IgD-negative memory B cell (primary cell): ENCODE data around the gene AIMP2. TPM values are rescaled to one million over a fixed set of nuclear protein-coding genes. Genes with fewer than 3 reads are reported as not detected.
A peak's percentile ranks its signal among the peaks of the same experiment; 100 is the strongest.

ENCODE experiments used
- H3K27ac Mint-ChIP-seq, 3 donors: one replicate each; pipeline ENCODE4 v1.8.0; 2020 to 2022; ENCODE audit warnings: mild to moderate bottlenecking in 3 of 3, mixed read lengths in 3 of 3, moderate library complexity in 1 of 3
- H3K27me3 Mint-ChIP-seq: one replicate; pipeline ENCODE4 v1.8.0; 2021; ENCODE audit warnings: mixed read lengths
- H3K36me3 Mint-ChIP-seq: one replicate; pipeline ENCODE4 v1.8.0; 2020; ENCODE audit warnings: mild to moderate bottlenecking, mixed read lengths
- H3K4me1 Mint-ChIP-seq, 3 donors: one replicate each; pipeline ENCODE4 v1.8.0; 2020 to 2022; ENCODE audit warnings: mixed read lengths in 3 of 3, mild to moderate bottlenecking in 1 of 3
- H3K4me3 Mint-ChIP-seq, 4 donors: one replicate each; pipeline ENCODE4 v1.8.0; 2020 to 2022; ENCODE audit warnings: mild to moderate bottlenecking in 4 of 4, mixed read lengths in 4 of 4, moderate library complexity in 3 of 4
- H3K9me3 Mint-ChIP-seq, 3 donors: one replicate each; pipeline ENCODE4 v1.8.0; 2020 to 2021; ENCODE audit warnings: mixed read lengths in 3 of 3, mild to moderate bottlenecking in 1 of 3
- polyA plus RNA-seq: library from polyadenylated mRNA; unstranded; fragments of 300-500 nt; fragmentation: Illumina TruSeq; gene quantifications from one replicate; pipeline ENCODE4 v1.2.3, GENCODE V29; 2021

The AIMP2 gene
- polyA plus RNA-seq, 1 donor from 2014 or later = 25.9 TPM

- H3K27me3 Mint-ChIP-seq = no peaks in the 10 kb centered on the region
- H3K27ac Mint-ChIP-seq = peak overlapping the region; percentile 18 to 92 (median 39)
- H3K4me3 Mint-ChIP-seq = peak overlapping the region in 3 of 4 donors; percentile 51 to 66 (median 63)
- no peaks in the 10 kb centered on the region for H3K36me3 Mint-ChIP-seq
- no peaks in the 10 kb centered on the region for H3K9me3 Mint-ChIP-seq
- peaks cover 6 to 24% (median 17%) of the 10 kb centered on the region in 3 donors for H3K4me1 Mint-ChIP-seq
Observed at GRCh38 chr7:6015917-6016652, 7.0 kb downstream of the AIMP2 start.

GRCh38 chr7:6016653-6016966, 7.5 kb downstream of the AIMP2 start:
- H3K9me3 Mint-ChIP-seq = no peaks in the 10 kb centered on the region
- H3K27ac Mint-ChIP-seq = peak overlapping the region in 2 of 3 donors; percentile 12 to 18
- peak overlapping the region in 1 of 4 donors; percentile 66 for H3K4me3 Mint-ChIP-seq
- H3K4me1 Mint-ChIP-seq = peaks cover 6 to 21% (median 12%) of the 10 kb centered on the region in 3 donors
- H3K27me3 Mint-ChIP-seq = no peaks in the 10 kb centered on the region
- H3K36me3 Mint-ChIP-seq = no peaks in the 10 kb centered on the region

- H3K4me3 Mint-ChIP-seq = no peak overlapping the region
- H3K27ac Mint-ChIP-seq = peak overlapping the region in 2 of 3 donors; percentile 23 to 88
- H3K4me1 Mint-ChIP-seq = peaks cover 4 to 6% (median 5%) of the 10 kb centered on the region in 3 donors
- H3K9me3 Mint-ChIP-seq = no peaks in the 10 kb centered on the region
- peaks cover 5% of the 10 kb centered on the region for H3K36me3 Mint-ChIP-seq
- no peaks in the 10 kb centered on the region for H3K27me3 Mint-ChIP-seq
Observed at GRCh38 chr7:6020371-6021286, 11.6 kb downstream of the AIMP2 start.

- no peak overlapping the region for H3K4me3 Mint-ChIP-seq
- no peaks in the 10 kb centered on the region for H3K9me3 Mint-ChIP-seq
- peaks cover 10 to 13% (median 12%) of the 10 kb centered on the region in 3 donors for H3K4me1 Mint-ChIP-seq
- peaks cover 9% of the 10 kb centered on the region for H3K36me3 Mint-ChIP-seq
- H3K27ac Mint-ChIP-seq = peak overlapping the region in 1 of 3 donors; percentile 21
- H3K27me3 Mint-ChIP-seq = no peaks in the 10 kb centered on the region
Observed at GRCh38 chr7:6022707-6023106, 13.6 kb downstream of the AIMP2 start.

GRCh38 chr7:6023974-6024435, 14.9 kb downstream of the AIMP2 start:
- no peaks in the 10 kb centered on the region for H3K9me3 Mint-ChIP-seq
- H3K4me1 Mint-ChIP-seq = peaks cover 13 to 17% (median 14%) of the 10 kb centered on the region in 3 donors
- H3K27me3 Mint-ChIP-seq = no peaks in the 10 kb centered on the region
- peak overlapping the region in 1 of 3 donors; percentile 89 for H3K27ac Mint-ChIP-seq
- no peak overlapping the region for H3K4me3 Mint-ChIP-seq
- H3K36me3 Mint-ChIP-seq = peaks cover 9% of the 10 kb centered on the region

GRCh38 chr7:6026011-6026819, 17.1 kb downstream of the AIMP2 start:
- Mint-ChIP-seq H3K9me3 (no peaks in the 10 kb centered on the region), H3K4me3 (peak overlapping the region; percentile 72 to 95 (median 85)), H3K27me3 (no peaks in the 10 kb centered on the region), H3K27ac (peak overlapping the region; percentile 73 to 95 (median 92)), H3K36me3 (peaks cover 9% of the 10 kb centered on the region), H3K4me1 (peaks cover 13 to 17% (median 14%) of the 10 kb centered on the region in 3 donors)

- H3K27ac Mint-ChIP-seq = peak overlapping the region; percentile 73 to 95 (median 92)
- peaks cover 9% of the 10 kb centered on the region for H3K36me3 Mint-ChIP-seq
- H3K27me3 Mint-ChIP-seq = no peaks in the 10 kb centered on the region
- peaks cover 13 to 17% (median 14%) of the 10 kb centered on the region in 3 donors for H3K4me1 Mint-ChIP-seq
- no peaks in the 10 kb centered on the region for H3K9me3 Mint-ChIP-seq
- H3K4me3 Mint-ChIP-seq = peak overlapping the region; percentile 72 to 95 (median 85)
Observed at GRCh38 chr7:6026820-6027311, 17.8 kb downstream of the AIMP2 start.

- Mint-ChIP-seq H3K4me3 (peak overlapping the region in 2 of 4 donors; percentile 60 to 75), H3K9me3 (no peaks in the 10 kb centered on the region), H3K36me3 (peaks cover 9% of the 10 kb centered on the region), H3K4me1 (peaks cover 13 to 17% (median 16%) of the 10 kb centered on the region in 3 donors), H3K27me3 (no peaks in the 10 kb centered on the region), H3K27ac (peak overlapping the region; percentile 63 to 92 (median 73))
Observed at GRCh38 chr7:6027806-6028365, 18.8 kb downstream of the AIMP2 start.

- peaks cover 7% of the 10 kb centered on the region for H3K36me3 Mint-ChIP-seq
- H3K4me1 Mint-ChIP-seq = peaks cover 13 to 17% (median 16%) of the 10 kb centered on the region in 3 donors
- peak overlapping the region in 1 of 4 donors; percentile 20 for H3K4me3 Mint-ChIP-seq
- H3K9me3 Mint-ChIP-seq = no peaks in the 10 kb centered on the region
- H3K27me3 Mint-ChIP-seq = no peaks in the 10 kb centered on the region
- no peak overlapping the region for H3K27ac Mint-ChIP-seq
Observed at GRCh38 chr7:6028563-6028962, 19.5 kb downstream of the AIMP2 start.

GRCh38 chr7:6030988-6031387, 21.9 kb downstream of the AIMP2 start, which contains the start of gene ANKRD61:
Gene ANKRD61, plus strand, starts transcription at chr7:6031376. Its CDS starts 0 bp downstream, at chr7:6031376.
- Mint-ChIP-seq H3K36me3 (peaks cover 3% of the 10 kb centered on the region), H3K27me3 (no peaks in the 10 kb centered on the region), H3K27ac (peak within 1 kb of the TSS in 2 of 3 donors; percentile 1 to 90), H3K9me3 (no peaks in the 10 kb centered on the region), H3K4me3 (peak within 1 kb of the TSS in 1 of 4 donors; percentile 6), H3K4me1 (peaks cover 11 to 17% (median 16%) of the 10 kb centered on the region in 3 donors)

GRCh38 chr7:6031567-6031966, 22.5 kb downstream of the AIMP2 start:
- peaks cover 8 to 12% (median 11%) of the 10 kb centered on the region in 3 donors for H3K4me1 Mint-ChIP-seq
- H3K9me3 Mint-ChIP-seq = no peaks in the 10 kb centered on the region
- no peaks in the 10 kb centered on the region for H3K27me3 Mint-ChIP-seq
- peak overlapping the region in 2 of 3 donors; percentile 1 to 90 for H3K27ac Mint-ChIP-seq
- peak overlapping the region in 1 of 4 donors; percentile 6 for H3K4me3 Mint-ChIP-seq
- H3K36me3 Mint-ChIP-seq = no peaks in the 10 kb centered on the region

GRCh38 chr7:6032167-6032566, 23.1 kb downstream of the AIMP2 start:
- Mint-ChIP-seq H3K4me3 (no peak overlapping the region), H3K4me1 (peaks cover 4 to 6% (median 6%) of the 10 kb centered on the region in 3 donors), H3K36me3 (no peaks in the 10 kb centered on the region), H3K9me3 (no peaks in the 10 kb centered on the region), H3K27ac (no peak overlapping the region), H3K27me3 (no peaks in the 10 kb centered on the region)

- peaks cover 3 to 5% (median 3%) of the 10 kb centered on the region in 3 donors for H3K4me1 Mint-ChIP-seq
- H3K27ac Mint-ChIP-seq = no peak overlapping the region
Observed at GRCh38 chr7:6032641-6033040, 23.6 kb downstream of the AIMP2 start.

GRCh38 chr7:6035165-6035564, 26.1 kb downstream of the AIMP2 start:
- Mint-ChIP-seq H3K4me3 (no peak overlapping the region), H3K27ac (no peak overlapping the region), H3K27me3 (no peaks in the 10 kb centered on the region), H3K4me1 (peaks cover 0 to 2% (median 0%) of the 10 kb centered on the region in 3 donors), H3K36me3 (no peaks in the 10 kb centered on the region), H3K9me3 (no peaks in the 10 kb centered on the region)

More at GRCh38 chr7:6032641-6033040, 23.6 kb downstream of the AIMP2 start:
- no peaks in the 10 kb centered on the region for H3K36me3 Mint-ChIP-seq
- no peaks in the 10 kb centered on the region for H3K9me3 Mint-ChIP-seq
- H3K27me3 Mint-ChIP-seq = no peaks in the 10 kb centered on the region
- H3K4me3 Mint-ChIP-seq = no peak overlapping the region
